ENCODE data around the gene TMEM178A.
"Not testable (repeated sequence)": the region's sequence is repeated elsewhere in the genome, so short reads cannot be mapped to it uniquely, and the experiment has no call there.

The TMEM178A gene

GRCh38 chr2:39648580-39648979 is 17.1 kb upstream of the TMEM178A start:
- DNase-seq (ENCODE audit: low read depth) = no peak

- no peak for DNase-seq (ENCODE audit: low read depth)
Measured at GRCh38 chr2:39649511-39649910, 16.2 kb upstream of the TMEM178A start.

GRCh38 chr2:39650468-39650867 is 15.2 kb upstream of the TMEM178A start:
- DNase-seq (ENCODE audit: low read depth) = no peak

GRCh38 chr2:39656215-39656614 is 9.5 kb upstream of the TMEM178A start:
- DNase-seq (ENCODE audit: low read depth) = not testable (repeated sequence)

- no peak for DNase-seq (ENCODE audit: low read depth)
Measured at GRCh38 chr2:39657287-39657937, 8.3 kb upstream of the TMEM178A start.

- no peak for DNase-seq (ENCODE audit: low read depth)
Measured at GRCh38 chr2:39658371-39658770, 7.3 kb upstream of the TMEM178A start.

GRCh38 chr2:39659765-39660611 is 5.7 kb upstream of the TMEM178A start:
- no peak for DNase-seq (ENCODE audit: low read depth)

- no peak for DNase-seq (ENCODE audit: low read depth)
Measured at GRCh38 chr2:39660612-39661236, 5.0 kb upstream of the TMEM178A start.

- peak; percentile 36 for DNase-seq (ENCODE audit: low read depth)
Measured at GRCh38 chr2:39661826-39662225, 3.9 kb upstream of the TMEM178A start.

- no peak for DNase-seq (ENCODE audit: low read depth)
Measured at GRCh38 chr2:39663187-39663930, 2.4 kb upstream of the TMEM178A start.

- no peak for DNase-seq (ENCODE audit: low read depth)
Measured at GRCh38 chr2:39664232-39664887, 1.4 kb upstream of the TMEM178A start.

GRCh38 chr2:39664888-39665591 is 677 bp upstream of the TMEM178A start:
- no peak for DNase-seq (ENCODE audit: low read depth)

- DNase-seq (ENCODE audit: low read depth) = no peak
Measured at GRCh38 chr2:39666491-39667101, 879 bp downstream of the TMEM178A start.

- no peak for DNase-seq (ENCODE audit: low read depth)
Measured at GRCh38 chr2:39667104-39667885, 1.6 kb downstream of the TMEM178A start.

- DNase-seq (ENCODE audit: low read depth) = no peak
Measured at GRCh38 chr2:39667886-39668276, 2.2 kb downstream of the TMEM178A start.

- no peak for DNase-seq (ENCODE audit: low read depth)
Measured at GRCh38 chr2:39668576-39669080, 2.9 kb downstream of the TMEM178A start.

- DNase-seq (ENCODE audit: low read depth) = no peak
Measured at GRCh38 chr2:39671604-39672003, 5.9 kb downstream of the TMEM178A start.

GRCh38 chr2:39673018-39673417 is 7.3 kb downstream of the TMEM178A start:
- DNase-seq (ENCODE audit: low read depth) = no peak

- no peak for DNase-seq (ENCODE audit: low read depth)
Measured at GRCh38 chr2:39676342-39676741, 10.6 kb downstream of the TMEM178A start.

GRCh38 chr2:39678170-39678569 is 12.5 kb downstream of the TMEM178A start:
- DNase-seq (ENCODE audit: low read depth) = no peak
